Endodermal cell (in vitro differentiated cells): ENCODE measurements around the gene TTC38. TPM values are rescaled to one million over a fixed set of nuclear protein-coding genes. Genes with fewer than 3 reads are reported as not detected.

Experiments
- DNase-seq: peaks from one replicate; pipeline ENCODE4 v3.0.0-alpha.2; 2017
- H3K27ac ChIP-seq: 2 replicates; pipeline ENCODE4 v1.5.1; 2013; ENCODE audit warnings: mild to moderate bottlenecking, low read depth, low read length, moderate library complexity
- H3K27me3 ChIP-seq: 2 replicates; pipeline ENCODE4 v1.6.1; 2013; ENCODE audit warnings: mild to moderate bottlenecking, low read length, moderate library complexity; ENCODE audit not compliant: insufficient read depth, control insufficient read depth, poor library complexity, severe bottlenecking
- H3K36me3 ChIP-seq: 2 replicates; pipeline ENCODE4 v1.7.0; 2013; ENCODE audit warnings: mild to moderate bottlenecking, low read length, moderate library complexity; ENCODE audit not compliant: control insufficient read depth, insufficient read depth
- H3K4me1 ChIP-seq: one replicate; pipeline ENCODE4 v1.7.0; 2013; ENCODE audit warnings: low read length; ENCODE audit not compliant: control insufficient read depth, insufficient read depth
- H3K4me3 ChIP-seq: 2 replicates; pipeline ENCODE4 v1.5.1; 2013; ENCODE audit warnings: mild to moderate bottlenecking, low read length, moderate library complexity
- H3K9ac ChIP-seq: 2 replicates; pipeline ENCODE4 v1.6.1; 2013; ENCODE audit warnings: mild to moderate bottlenecking, low read length, moderate library complexity; ENCODE audit not compliant: poor library complexity, severe bottlenecking; ENCODE audit errors: extremely low read depth
- H3K9me3 ChIP-seq: 2 replicates; pipeline ENCODE4 v1.6.1; 2013; ENCODE audit warnings: mild to moderate bottlenecking, low read length, moderate library complexity; ENCODE audit not compliant: control insufficient read depth
- H3K27ac Mint-ChIP-seq: 2 replicates; pipeline ENCODE4 v1.8.0; 2020; ENCODE audit warnings: mixed read lengths
- H3K27me3 Mint-ChIP-seq: 2 replicates; pipeline ENCODE4 v1.8.0; 2021; ENCODE audit warnings: mild to moderate bottlenecking, mixed read lengths; ENCODE audit not compliant: insufficient read depth
- H3K36me3 Mint-ChIP-seq: 2 replicates; pipeline ENCODE4 v1.8.0; 2020; ENCODE audit warnings: low read depth, mixed read lengths
- H3K4me1 Mint-ChIP-seq: 2 replicates; pipeline ENCODE4 v1.8.0; 2020; ENCODE audit warnings: mixed read lengths
- H3K4me3 Mint-ChIP-seq: 2 replicates; pipeline ENCODE4 v1.8.0; 2020; ENCODE audit warnings: mild to moderate bottlenecking, moderate library complexity, mixed read lengths
- H3K9me3 Mint-ChIP-seq: 2 replicates; pipeline ENCODE4 v1.8.0; 2020; ENCODE audit warnings: mild to moderate bottlenecking, mixed read lengths
- WGBS, 2 experiments: methylation state at CpG; one replicate each; pipeline versions ENCODE4 v1.1.5 to v1.1.7; 2013; ENCODE audit warnings: missing lambda C conversion rate in 2 of 2, mixed read lengths in 1 of 2; ENCODE audit not compliant: insufficient coverage in 1 of 2, insufficient read length in 1 of 2; 5-methylcytosine and 5-hydroxymethylcytosine counted together
- total RNA-seq, 2 donors: library from RNA; stranded (reverse); fragmentation: NEBNext Ultra II Directional in 1 of 2; extraction: Animal tissue kit (Norgen Biotek cat#: 25700) in 1 of 2; gene quantifications; 2 replicates in 1 of 2; 3 replicates in 1 of 2; pipeline ENCODE4 v1.2.1, GENCODE V29; 2021
- TF ChIP-seq, protein P1 (sequence below): fragments of 200-600 bp; sonication (generic); conservative IDR thresholded peaks from 2 replicates; pipeline ENCODE4 v1.5.0; 2021; ENCODE audit warnings: antibody characterized with exemption, mild to moderate bottlenecking

TTC38 gene
- total RNA-seq, 2 donors from 2014 or later: 35.9 to 47.1 TPM

DNA sequence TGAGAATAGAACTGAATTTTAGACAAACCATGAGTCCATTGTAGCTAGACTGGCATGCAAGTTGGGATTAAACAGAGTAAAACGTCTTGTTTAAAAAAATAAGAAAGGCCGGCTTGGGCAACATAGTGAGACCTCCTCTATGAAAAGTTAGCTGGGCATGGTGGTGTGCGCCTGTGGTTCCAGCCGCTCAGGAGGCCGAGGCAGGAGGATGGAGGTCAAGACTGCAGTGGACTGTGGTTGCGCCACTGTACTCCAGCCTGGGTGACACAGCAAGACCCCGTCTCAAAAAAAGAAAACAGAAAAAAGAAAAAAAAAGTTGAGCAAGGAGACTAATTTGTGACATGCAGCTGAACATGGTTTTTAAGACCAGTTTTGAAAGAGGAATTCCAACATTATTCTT is 41.2 kb upstream of the TTC38 start:
- no peaks in the 10 kb centered on the region for H3K27me3 ChIP-seq
- no peaks in the 10 kb centered on the region for H3K27me3 Mint-ChIP-seq

GRCh38 chr22:46229701-46230100 is 38.1 kb upstream of the TTC38 start:
- Histone ChIP-seq H3K4me3 (no peak overlapping the region), H3K9me3 (no peaks in the 10 kb centered on the region), H3K4me1 (no peaks in the 10 kb centered on the region), H3K9ac (no peak overlapping the region), H3K27ac (no peak overlapping the region), H3K36me3 (no peaks in the 10 kb centered on the region), H3K27me3 (no peaks in the 10 kb centered on the region)
- H3K4me3 Mint-ChIP-seq: no peak overlapping the region
- no peaks in the 10 kb centered on the region for H3K4me1 Mint-ChIP-seq
- TF ChIP-seq, protein P1, sequence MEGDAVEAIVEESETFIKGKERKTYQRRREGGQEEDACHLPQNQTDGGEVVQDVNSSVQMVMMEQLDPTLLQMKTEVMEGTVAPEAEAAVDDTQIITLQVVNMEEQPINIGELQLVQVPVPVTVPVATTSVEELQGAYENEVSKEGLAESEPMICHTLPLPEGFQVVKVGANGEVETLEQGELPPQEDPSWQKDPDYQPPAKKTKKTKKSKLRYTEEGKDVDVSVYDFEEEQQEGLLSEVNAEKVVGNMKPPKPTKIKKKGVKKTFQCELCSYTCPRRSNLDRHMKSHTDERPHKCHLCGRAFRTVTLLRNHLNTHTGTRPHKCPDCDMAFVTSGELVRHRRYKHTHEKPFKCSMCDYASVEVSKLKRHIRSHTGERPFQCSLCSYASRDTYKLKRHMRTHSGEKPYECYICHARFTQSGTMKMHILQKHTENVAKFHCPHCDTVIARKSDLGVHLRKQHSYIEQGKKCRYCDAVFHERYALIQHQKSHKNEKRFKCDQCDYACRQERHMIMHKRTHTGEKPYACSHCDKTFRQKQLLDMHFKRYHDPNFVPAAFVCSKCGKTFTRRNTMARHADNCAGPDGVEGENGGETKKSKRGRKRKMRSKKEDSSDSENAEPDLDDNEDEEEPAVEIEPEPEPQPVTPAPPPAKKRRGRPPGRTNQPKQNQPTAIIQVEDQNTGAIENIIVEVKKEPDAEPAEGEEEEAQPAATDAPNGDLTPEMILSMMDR: no peak
- no peak overlapping the region for H3K27ac Mint-ChIP-seq
- no peaks in the 10 kb centered on the region for H3K9me3 Mint-ChIP-seq
- DNase-seq: no peak
- H3K36me3 Mint-ChIP-seq: peaks cover 16% of the 10 kb centered on the region
- H3K27me3 Mint-ChIP-seq: no peaks in the 10 kb centered on the region
- 96 to 97% methylated on average over 8 of the region's 8 CpGs for WGBS, 2 experiments

More for the DNA sequence above, 41.2 kb upstream of the TTC38 start:
- peaks cover 14% of the 10 kb centered on the region for H3K36me3 Mint-ChIP-seq
- Histone ChIP-seq H3K9me3 (no peaks in the 10 kb centered on the region), H3K36me3 (no peaks in the 10 kb centered on the region), H3K4me3 (no peak overlapping the region), H3K4me1 (no peaks in the 10 kb centered on the region), H3K27ac (no peak overlapping the region), H3K9ac (no peak overlapping the region)
- H3K4me3 Mint-ChIP-seq: no peak overlapping the region
- WGBS, 2 experiments: 89 to 94% methylated on average over 6 to 7 of the region's 7 CpGs
- H3K27ac Mint-ChIP-seq: no peak overlapping the region
- TF ChIP-seq, protein P1: no peak
- H3K9me3 Mint-ChIP-seq: no peaks in the 10 kb centered on the region
- no peaks in the 10 kb centered on the region for H3K4me1 Mint-ChIP-seq
- no peak for DNase-seq

DNA sequence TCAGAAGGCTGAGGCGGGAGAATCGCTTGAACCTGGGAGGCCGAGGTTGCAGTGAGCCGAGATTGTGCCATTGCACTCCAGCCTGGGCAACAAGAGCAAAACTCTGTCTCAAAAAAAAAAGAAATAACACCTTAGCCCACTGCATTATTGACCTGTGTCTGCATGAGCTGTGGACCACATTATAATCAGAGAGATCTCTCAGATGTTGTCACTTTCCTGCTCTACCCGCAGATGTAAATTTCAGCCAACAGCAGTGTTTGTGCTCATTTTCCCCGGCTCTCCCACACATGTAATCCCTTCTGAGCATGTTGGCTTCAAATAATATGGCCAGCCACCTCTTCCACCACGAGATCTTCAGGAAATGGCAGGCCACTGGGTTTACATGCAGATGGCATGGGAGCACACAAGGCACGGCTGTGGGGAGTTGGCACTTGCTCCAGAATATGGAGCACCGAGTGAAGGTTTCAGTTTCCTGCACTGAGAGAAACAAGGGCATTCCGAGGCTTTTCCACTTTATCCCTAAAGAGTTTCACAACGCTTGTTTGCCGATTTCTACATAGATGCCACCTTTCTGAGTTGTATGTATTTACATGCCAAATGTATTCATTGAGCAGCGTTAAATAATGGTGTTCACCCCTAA is 37.4 kb upstream of the TTC38 start:
- no peaks in the 10 kb centered on the region for H3K4me1 Mint-ChIP-seq
- Histone ChIP-seq H3K4me1 (no peaks in the 10 kb centered on the region), H3K27me3 (no peaks in the 10 kb centered on the region), H3K4me3 (no peak overlapping the region), H3K27ac (no peak overlapping the region), H3K36me3 (no peaks in the 10 kb centered on the region), H3K9me3 (no peaks in the 10 kb centered on the region), H3K9ac (no peak overlapping the region)
- no peak for DNase-seq
- H3K27ac Mint-ChIP-seq: no peak overlapping the region
- no peaks in the 10 kb centered on the region for H3K9me3 Mint-ChIP-seq
- H3K36me3 Mint-ChIP-seq: peaks cover 16% of the 10 kb centered on the region
- WGBS, 2 experiments: 93 to 95% methylated on average over 8 to 13 of the region's 13 CpGs
- no peak overlapping the region for H3K4me3 Mint-ChIP-seq
- TF ChIP-seq, protein P1: no peak
- no peaks in the 10 kb centered on the region for H3K27me3 Mint-ChIP-seq
